ENCODE results near the gene GLIPR1.
"Not testable (repeated sequence)": the region's sequence is repeated elsewhere in the genome, so short reads cannot be mapped to it uniquely, and the experiment has no call there.

GLIPR1 gene

DNA sequence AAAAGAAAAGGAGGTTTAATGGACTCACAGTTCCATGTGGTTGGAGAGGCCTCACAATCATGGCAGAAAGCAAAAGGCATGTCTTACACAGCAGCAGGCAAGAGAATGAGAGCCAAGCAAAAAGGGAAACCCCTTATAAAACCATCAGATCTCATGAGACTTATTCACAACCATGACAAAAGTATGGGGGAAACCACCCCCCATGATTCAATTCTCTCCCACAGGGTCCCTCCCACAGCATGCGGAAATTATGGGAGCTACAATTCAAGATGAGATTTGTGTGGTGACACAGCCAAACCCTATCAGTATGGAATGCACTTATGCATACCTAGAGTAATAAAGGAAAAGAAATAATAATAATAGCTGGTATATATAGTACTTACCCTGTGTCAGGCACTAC, 4.5 kb upstream of the GLIPR1 start:
- DNase-seq = no peak

DNA sequence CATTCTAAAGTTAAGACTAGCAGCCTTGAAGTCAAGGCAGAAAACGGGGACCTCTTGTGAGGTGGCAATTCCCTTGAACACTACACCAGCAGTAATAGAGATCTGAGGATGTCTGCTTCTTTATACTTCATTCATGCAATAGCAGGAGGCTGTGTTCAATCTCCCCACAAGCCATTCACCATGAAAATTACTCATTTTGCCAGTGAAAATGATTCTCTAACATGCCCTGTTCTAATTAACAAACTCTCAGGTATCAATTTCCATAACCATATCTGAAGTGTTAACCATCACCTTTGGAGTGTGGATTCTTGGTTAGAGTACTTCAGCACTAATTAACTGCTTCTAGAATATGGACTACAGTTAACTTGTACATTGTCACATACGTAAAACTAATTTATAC, 3.4 kb upstream of the GLIPR1 start:
- no peak for DNase-seq

DNA sequence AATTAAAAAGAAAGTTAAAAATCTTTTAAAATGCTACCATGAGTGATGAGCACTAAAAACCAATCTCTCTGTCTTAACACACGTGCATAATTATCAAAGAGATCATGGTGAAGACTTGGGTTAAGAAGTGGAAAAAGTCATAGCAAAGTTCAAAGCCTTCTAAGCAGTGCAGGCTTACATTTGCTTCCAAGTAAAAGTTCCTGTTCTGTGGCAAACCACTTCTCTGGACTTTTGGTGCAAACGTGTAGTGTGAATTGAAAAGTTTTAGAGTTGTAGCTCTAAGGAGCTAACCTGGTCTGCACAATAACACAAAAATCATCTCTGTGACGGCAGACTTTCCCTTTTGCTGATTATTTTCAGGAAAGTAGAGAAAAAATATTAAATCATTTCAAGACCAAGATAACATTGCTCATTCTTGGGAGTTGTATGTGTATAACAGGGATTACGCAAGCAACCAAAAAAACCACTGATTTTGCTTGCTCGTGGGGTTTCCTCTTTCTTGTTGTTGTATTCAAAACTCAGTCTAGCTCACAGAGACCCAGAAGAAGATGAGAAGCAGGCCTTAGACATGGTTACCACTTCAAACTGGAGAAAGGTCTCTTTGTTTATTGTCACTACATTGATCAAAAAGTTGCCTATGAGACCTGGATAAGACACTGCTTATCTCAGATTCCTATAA, 2.3 kb upstream of the GLIPR1 start:
- DNase-seq = no peak

DNA sequence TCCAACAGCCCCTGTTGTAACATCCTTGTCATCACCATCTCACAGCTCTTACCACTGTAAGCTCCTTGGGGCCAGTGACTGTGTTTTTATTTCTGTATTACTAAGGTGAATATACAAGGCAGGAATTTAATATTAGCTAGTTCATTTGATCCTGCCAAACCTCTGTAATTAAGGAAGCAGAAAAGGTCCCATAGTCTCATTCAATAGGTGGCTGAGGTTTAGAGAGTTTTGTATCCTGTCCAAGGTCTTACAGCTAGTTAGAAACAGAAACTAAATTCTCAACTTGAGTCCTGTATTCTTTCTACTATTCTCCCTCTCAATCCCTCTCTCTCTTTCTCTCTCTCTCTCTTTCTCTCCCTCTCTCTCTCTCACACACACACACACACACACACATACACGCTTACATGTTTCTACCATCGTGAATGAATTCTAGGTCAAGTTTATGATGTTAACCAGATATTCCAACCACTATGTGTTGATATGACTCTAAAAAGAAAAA, 543 bp upstream of the GLIPR1 start:
- DNase-seq = no peak

DNA sequence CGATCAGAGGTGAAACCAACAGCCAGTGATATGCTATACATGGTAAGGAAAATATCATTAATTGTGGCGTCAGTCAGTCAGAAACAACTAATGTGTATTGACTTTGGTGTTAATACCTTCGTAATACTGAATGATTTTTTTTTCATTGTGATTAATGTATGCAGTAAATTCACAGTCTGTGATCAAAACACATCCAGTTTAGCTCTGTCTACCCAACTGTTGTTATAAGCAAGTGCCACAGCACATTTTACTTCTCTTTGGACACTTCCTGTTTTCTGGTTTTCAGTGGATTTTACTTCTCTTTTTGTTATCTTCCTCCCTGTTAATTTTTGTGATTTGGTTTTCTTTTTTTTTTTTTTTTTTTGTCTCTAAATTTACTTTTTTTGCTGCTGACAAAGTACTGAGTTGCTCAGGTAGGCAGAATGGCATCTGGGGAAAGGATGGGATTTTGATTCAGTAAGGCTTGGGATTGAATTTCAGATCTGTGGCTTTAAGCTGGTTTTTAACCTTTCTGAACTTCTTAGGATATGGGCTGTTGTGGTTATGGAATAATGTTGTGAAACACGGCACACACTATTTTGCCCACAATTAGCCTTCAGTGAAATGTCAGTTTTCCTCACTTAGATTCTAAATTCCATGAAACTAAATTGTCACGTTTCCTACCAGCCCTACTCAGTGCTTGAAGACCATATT, 604 bp downstream of the GLIPR1 start:
- DNase-seq = no peak

DNA sequence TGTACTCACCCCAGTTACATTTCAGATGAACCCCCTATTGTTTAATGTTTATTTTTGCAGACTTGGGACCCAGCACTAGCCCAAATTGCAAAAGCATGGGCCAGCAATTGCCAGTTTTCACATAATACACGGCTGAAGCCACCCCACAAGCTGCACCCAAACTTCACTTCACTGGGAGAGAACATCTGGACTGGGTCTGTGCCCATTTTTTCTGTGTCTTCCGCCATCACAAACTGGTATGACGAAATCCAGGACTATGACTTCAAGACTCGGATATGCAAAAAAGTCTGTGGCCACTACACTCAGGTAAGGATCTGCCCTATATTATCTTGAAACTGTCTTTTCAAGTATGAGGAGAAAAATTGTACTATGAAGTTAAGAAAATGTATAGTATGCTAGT, 1.2 kb downstream of the GLIPR1 start:
- DNase-seq = no peak

DNA sequence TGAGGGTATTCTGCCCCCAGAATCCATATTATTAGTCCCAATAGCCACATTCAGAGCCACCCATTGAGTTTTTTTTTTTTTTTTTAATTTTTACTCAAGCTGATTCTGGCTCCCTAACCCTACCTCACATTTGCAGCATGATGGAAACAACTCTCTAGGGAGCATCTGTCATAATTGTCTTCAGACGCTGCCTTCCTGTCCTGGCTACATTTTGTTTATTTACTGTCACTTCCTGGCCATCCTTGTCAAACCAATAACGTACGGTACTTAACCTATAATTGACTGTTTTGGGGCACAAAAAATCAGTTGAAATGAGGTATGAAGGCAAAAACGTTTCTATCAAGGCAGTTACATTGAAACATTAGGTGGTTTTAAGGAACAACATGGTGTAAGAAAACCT, 2.1 kb downstream of the GLIPR1 start:
- DNase-seq = no peak

DNA sequence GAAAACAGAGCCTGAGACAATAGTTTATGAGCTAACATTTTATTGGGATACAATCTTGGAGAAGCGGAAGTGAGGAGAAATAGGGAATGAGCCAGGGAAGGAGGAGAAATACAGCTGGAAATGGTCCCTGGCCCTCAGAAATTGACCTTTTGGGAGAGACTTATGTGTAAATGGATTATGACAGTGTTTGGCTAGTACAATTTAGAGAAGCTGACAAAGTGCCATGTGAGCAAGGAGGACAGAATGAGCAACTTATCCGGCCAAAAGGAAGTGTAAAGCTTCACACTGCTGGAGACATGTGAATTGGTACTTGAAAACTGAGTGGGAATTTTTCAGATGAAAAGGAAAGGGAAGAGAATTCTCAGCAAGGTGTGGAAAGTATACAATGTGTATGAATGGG, 2.9 kb downstream of the GLIPR1 start:
- DNase-seq = no peak

DNA sequence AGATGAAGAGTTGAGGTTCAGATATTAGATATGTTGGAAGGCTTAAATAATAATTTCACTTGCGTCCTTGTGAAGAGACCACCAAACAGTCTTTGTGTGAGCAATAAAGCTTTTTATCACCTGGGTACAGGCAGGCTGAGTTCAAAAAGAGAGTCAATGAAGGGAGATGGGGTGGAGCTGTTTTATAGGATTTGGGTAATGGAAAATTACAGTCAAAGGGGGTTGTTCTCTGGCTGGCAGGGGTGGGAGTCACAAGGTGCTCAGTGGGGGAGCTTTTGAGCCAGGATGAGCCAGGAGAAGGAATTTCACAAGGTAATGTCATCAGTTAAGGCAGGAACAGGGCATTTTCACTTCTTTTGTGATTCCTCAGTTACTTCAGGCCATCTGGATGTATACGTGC, 3.9 kb downstream of the GLIPR1 start:
- DNase-seq = not testable (repeated sequence)

DNA sequence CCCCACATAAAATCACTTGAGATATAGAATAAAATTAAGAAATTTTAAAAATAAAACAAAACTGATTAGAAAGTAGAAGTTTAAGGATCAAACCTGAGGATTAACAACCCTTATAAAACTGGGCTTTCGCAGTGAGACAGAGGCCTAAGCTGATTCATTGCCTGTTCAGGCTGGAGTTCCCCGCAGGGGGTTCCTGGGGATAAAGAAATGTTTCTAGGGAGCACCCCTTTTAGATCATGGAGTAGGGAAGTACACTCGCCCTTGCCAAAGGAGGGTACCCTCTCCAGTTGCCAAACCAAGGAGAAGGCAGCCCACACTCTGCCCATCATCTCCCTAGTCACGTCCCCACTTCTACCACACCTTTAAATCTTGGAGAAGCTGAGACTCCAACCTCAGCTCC, 6.8 kb downstream of the GLIPR1 start:
- DNase-seq = no peak

DNA sequence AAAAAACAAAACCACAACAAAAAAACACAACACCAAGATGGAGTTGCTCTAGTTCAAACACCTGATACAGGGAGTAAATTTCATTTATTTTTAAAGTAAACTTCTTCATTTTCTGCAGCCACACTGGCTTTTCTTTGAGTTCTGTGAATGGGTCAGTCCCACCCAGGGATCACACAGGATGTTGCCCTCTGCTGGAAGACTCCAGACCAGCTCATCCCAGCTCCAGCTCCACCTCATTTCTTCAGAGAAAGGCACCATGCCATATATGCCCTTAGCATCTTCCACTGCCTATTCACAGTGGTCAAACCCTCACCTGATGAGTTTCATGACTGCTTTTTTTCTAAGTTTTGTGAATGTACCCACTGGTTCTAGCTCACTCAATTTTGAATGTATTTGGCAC, 8.0 kb downstream of the GLIPR1 start:
- DNase-seq = no peak

DNA sequence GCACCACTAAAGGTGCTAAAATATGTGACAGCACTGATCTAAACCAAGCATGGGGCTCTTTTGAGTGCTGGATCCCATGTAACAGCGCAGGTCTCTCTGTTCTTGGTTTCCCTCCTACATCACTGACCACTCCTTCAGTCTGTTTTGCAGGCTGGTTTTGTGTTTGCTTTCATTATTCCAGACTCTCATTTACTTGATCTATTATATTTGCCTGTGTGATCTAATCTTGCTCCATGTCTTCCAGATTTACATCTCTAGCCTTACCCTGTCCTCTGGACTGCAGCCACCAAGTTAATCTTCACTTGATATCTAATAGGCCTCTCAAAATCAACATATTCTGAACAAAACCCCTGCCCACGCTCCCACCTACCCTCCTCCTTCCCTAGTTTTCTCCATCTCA, 8.6 kb downstream of the GLIPR1 start:
- DNase-seq = no peak

DNA sequence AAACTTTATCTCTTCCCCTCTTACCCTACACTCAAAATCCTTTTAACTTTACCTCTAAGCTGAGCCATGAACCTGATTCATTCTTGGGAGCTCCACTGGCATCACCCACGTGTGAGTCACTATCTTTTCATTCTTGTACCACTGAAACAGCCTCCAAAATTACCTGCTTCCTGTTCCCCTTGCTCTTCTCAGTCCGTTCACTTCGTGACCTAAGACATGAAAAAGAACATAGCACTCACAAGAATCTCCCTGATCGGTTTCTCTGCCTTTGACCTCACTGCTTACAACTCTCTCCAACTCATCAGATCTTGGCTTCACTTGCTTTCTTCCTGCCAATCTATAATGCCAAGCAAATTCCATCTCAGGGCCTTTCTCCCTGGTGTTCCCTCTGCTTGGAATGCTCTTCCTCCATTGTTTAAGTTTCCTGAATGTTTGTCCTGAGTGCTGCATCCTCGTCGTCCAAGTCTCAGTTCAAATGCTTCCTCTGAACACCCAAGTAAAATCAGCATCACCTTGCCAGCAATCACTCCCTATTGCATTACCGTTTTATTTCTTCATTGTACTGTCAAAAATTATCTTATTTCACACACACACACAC, 9.2 kb downstream of the GLIPR1 start:
- DNase-seq = no peak

DNA sequence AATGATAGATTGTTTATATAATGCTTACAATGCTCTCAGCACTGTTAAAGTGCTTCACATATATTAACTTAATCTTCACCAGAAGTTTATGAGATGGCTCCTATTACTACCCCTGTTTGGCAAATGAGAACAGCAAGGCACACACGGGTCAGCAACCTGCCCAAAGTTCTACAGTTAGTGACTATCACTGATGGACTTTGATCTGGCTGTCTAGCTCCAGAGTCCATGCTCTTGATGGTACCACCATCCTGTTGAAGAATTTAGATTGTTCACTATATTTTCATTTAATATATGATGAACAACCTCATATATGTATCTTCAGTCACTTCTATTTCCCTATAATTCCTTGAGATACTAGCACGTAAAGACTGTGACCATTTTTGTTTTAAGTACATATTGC, 10.6 kb downstream of the GLIPR1 start:
- no peak for DNase-seq

DNA sequence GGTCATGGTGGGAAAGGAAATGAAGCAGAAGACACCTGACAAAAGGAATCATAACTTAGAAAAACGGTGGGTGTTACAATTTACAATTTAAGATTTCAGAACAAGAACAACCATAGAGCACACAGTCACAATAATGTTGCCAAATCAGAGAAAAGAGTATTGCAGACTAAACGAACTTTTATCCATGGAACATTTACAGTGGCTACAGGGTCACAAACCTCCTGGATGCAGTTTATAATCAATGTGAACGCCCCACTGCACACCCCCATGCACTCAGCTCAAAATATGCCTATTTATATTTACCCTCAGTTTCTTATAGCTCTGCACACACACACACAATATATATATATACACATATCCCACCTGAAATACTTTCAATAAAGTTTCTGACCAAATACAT, 22.9 kb downstream of the GLIPR1 start:
- no peak for DNase-seq

DNA sequence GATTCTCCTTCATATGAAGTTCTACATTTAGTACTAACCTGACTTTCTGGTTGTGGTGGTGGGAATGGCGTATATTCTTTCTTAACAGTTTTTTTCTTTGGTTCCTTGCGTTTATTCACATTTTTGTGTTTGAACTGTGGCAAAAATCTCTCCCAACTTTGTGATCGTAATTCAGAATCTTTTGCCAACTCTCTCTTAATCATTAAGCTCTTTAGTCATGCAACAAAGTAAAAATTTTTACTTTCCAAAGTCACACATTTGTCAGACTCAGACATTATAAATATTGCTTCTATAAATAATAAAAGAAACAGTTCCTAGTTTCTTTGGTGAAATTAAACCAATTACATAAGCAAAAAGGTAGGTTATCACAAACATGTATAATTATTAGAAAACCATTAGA, 23.3 kb downstream of the GLIPR1 start:
- no peak for DNase-seq

DNA sequence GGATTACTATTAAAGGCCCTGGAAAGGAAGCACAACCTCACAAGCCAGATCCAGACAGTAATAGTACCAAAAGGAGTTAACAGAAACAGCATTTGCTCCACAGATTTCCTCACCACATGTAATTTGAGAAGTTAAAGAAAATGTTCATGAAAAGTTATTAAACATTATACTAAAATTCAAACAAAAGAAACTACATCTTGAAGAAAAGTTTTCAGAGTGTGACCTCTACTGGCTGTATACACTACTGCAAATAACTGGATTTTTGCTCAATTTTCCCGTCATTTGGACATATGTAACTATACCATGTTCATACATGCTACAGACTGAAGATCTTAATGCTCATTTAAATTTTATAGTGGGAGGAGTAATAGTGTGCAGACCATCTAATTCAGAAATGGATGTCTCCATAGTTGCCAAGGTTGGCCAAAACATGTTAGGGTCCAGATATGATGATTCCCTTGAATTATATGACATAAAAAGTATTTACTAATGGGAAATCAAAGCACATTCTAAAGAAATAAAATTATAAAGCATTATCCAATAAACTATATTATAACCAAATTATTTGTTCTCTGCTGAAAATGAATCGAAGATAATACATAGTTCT, 25.3 kb downstream of the GLIPR1 start:
- no peak for DNase-seq

DNA sequence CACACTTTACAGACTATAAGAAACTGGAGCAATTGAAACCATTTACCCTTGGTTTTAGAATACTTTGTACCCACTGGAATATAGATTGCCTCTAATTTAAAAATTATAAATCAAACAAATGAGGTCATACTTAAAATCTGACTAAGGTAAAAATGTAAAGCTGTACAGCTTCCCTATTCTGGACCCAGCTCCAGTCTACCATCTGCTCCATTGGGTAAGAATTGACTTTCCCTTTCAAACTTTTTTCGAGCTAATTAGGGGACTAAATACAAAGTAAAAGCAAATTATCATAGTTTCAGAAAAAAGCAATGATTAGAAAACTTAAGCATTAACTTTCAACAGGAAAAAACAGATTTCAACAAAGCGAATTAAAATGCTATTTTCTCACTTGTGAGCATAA, 26.5 kb downstream of the GLIPR1 start:
- DNase-seq = no peak

DNA sequence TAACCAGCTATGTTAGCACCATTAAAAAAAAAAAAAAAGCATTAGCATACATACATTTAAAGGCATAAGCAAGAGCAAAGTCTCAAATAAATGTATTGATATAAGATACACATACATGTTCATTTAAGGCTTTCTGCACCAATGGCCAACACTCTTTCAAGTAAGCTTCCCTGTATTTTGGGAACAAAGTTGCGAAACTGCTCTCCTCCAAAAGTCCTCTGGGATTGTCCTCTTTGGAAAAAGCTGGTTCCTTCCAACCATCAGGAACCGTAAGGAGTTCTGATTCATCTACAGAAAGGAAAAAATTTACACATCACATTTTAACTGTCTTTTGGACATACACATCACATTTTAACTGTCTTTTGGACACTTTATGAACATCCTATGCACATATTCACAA, 27.6 kb downstream of the GLIPR1 start:
- no peak for DNase-seq

DNA sequence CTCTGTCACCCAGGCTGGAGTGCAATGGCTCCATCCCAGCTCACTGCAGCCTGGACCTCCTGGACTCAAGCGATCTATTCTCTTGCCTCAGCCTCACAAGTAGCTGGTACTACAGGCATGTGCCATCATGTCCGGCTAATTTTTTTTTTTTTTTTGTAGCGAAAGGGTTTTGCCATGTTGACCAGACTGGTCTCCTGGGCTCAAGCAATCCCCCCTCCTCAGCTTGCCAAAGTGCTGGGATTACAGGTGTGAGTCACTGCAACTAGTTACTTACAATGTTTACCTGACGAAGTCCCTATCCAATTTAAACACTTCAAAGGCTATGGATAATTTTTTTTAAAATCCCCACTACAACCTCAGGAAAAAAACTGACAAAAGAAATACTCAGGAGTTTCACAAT, 29.1 kb downstream of the GLIPR1 start:
- DNase-seq = no peak

DNA sequence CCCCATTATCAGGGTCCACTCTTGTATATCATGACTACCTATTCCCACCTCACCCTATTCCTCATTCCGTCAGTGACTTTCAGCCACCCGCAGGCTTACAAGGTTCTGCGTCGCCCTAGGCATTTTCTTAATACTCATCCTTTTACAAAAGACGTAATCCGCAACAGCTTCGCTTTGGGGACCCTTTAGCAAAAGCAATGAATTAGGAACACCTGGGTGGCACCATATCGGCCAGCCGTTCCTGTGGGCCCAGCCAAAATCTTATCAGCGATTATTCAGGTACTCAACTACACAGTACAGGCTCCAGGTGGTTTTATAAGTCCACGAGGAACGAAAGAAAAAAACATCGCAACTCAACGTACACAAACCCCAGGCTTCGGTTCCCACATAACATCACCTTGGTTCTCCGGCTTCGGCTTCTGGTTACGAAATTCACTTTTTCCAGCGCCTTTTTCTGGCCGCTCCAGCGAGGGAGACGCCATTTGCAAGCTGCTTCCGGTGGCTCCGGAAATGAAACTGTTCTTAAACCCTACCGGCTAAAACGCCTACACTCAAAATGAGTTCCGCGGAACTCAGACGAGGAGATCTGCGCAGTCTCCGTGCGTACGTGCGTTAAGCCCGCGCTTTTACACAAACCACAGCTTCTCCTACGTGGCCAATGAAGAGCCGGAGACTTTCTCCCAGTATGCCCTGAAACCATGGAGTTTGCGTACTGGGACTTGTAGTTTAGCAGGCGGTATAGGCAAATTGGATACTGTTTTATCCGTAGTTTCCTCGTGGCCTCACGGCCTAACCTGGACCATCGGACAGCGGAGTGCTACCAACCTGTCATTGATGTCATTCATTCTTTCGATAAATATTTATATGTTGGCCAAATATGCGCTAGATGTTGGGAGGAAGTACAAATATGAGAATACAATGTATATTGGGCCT, 30.8 kb downstream of the GLIPR1 start, which contains the start of gene KRR1:
KRR1 (minus strand) TSS at position 494 of the 933 bp plus-strand sequence; CDS start at position 482, 12 bp downstream.
- peak; percentile 78 for DNase-seq

DNA sequence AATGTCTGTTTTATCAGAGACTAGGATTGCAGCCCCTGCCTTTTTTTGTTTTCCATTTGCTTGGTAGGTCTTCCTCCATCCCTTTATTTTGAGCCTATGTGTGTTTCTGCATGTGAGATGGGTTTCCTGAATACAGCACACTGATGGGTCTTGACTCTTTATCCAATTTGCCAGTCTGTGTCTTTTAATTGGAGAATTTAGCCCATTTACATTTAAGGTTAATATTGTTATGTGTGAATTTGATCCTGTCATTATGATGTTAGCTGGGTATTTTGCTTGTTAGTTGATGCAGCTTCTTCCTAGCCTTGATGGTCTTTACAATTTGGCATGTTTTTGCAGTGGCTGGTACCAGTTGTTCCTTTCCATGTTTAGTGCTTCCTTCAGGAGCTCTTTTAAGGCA, 40.7 kb downstream of the GLIPR1 start:
- DNase-seq = not testable (repeated sequence)

DNA sequence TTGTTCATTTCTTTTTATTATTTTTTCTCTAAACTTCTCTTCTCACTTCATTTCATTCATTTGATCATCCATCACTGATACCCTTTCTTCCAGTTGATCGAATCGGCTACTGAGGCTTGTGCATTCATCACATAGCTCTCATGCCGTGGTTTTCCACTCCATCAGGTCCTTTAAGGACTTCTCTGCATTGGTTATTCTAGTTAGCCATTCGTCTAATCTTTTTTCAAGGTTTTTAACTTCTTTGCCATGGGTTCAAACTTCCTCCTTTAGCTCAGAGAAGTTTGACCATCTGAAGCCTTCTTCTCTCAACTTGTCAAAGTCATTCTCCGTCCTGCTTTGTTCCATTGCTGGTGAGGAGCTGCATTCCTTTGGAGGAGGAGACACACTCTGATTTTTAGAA, 41.6 kb downstream of the GLIPR1 start:
- DNase-seq = not testable (repeated sequence)
